ENCODE data around the gene SND1. TPM values are rescaled to one million over a fixed set of nuclear protein-coding genes. Genes with fewer than 3 reads are reported as not detected.

Gene SND1
- total and polyA plus RNA-seq, 2 donors (not counting 3 experiments of a cell fraction or from before 2014, with no cell fraction given) = 116 to 249 TPM

- H3K9me1 ChIP-seq (replicated peaks; ENCODE audit: control insufficient read depth, extremely low read depth, insufficient read depth, low read length) = no peaks in the 10 kb centered on the region
- H3K79me2 ChIP-seq (ENCODE audit: control insufficient read depth, insufficient read depth, low read length) = no peaks in the 10 kb centered on the region
Observed at GRCh38 chr7:127940381-127941160, 288.6 kb downstream of the SND1 start.

More at GRCh38 chr7:127940381-127941160, 288.6 kb downstream of the SND1 start:
- ChIA-PET POLR2A (no interaction called here), CTCF (no interaction called here)
- no peaks in the 10 kb centered on the region for H4K20me1 ChIP-seq (replicated peaks; ENCODE audit: control insufficient read depth, extremely low read depth, insufficient read depth, low read length)
- no peak overlapping the region for H3K4me3 ChIP-seq (replicated peaks in 1 of 3; ENCODE audit: insufficient read depth in 1 of 3, low read depth in 1 of 3, low read length in 3 of 3)
- intact Hi-C loops (cut with micrococcal nuclease) (no loop called here), dilution Hi-C loops (cut with MboI; ENCODE audit: extremely low pct_ligation_motif_present, low sequenced_read_pairs) (no loop called here)
- no peak for DNase-seq (ENCODE audit: low read depth, low spot score)
- no peak overlapping the region for H3K4me2 ChIP-seq (ENCODE audit: insufficient read depth, low read length)
- no peak overlapping the region for H3K27ac ChIP-seq (ENCODE audit: insufficient read depth, low read depth, low read length)
- no peak overlapping the region for H3K9ac ChIP-seq (replicated peaks; ENCODE audit: extremely low read depth, insufficient read depth, low read length)
- H3K27me3 ChIP-seq (ENCODE audit: control insufficient read depth in 2 of 2, insufficient read depth in 2 of 2, low read length in 2 of 2) = no peaks in the 10 kb centered on the region
- no TSS peak for BruUV-seq (replicated peaks)
- no peak for FAIRE-seq
- no peaks in the 10 kb centered on the region for H3K9me3 ChIP-seq (replicated peaks; ENCODE audit: control insufficient read depth, insufficient read depth, low read length)
- H2AFZ ChIP-seq (ENCODE audit: low read depth, low read length) = no peak overlapping the region
- no peak for TF ChIP-seq CTCF (IDR thresholded peaks at IDR 0.05; ENCODE audit: extremely low read depth in 1 of 2, insufficient read depth in 1 of 2, low read depth in 1 of 2, low read length in 2 of 2)
- no peak for TF ChIP-seq GATA2 (IDR thresholded peaks at IDR 0.05; ENCODE audit: insufficient read depth, insufficient read length, low read depth, low read length)
- TF ChIP-seq JUN (IDR thresholded peaks at IDR 0.05; ENCODE audit: borderline replicate concordance, insufficient read depth, insufficient read length, low read depth) = no peak
- TF ChIP-seq POLR2AphosphoS5 (IDR thresholded peaks at IDR 0.05; ENCODE audit: insufficient read depth, low read depth, low read length) = no peak
- TF ChIP-seq MYC (IDR thresholded peaks at IDR 0.05; ENCODE audit: low read depth, low read length) = no peak
- no peak for TF ChIP-seq EZH2 (IDR thresholded peaks at IDR 0.05; ENCODE audit: borderline replicate concordance, low read depth, low read length, severe bottlenecking)
- no peak for TF ChIP-seq MAX (IDR thresholded peaks at IDR 0.05; ENCODE audit: insufficient read depth, insufficient read length)
- no peak for TF ChIP-seq FOS (IDR thresholded peaks at IDR 0.05; ENCODE audit: borderline replicate concordance, insufficient read depth, low read length)
- no peak for TF ChIP-seq POLR2A (IDR thresholded peaks at IDR 0.05; ENCODE audit: low read depth, low read length)
- H3K4me1 ChIP-seq (ENCODE audit: control insufficient read depth, extremely low read depth, insufficient read depth, low read length) = no peaks in the 10 kb centered on the region
- peaks cover 0 to 2% of the 10 kb centered on the region in 2 experiments for H3K36me3 ChIP-seq (ENCODE audit: control insufficient read depth in 2 of 2, extremely low read depth in 1 of 2, insufficient read depth in 2 of 2, low read length in 2 of 2)

Measured in endothelial cell of umbilical vein (primary cell).